Measurements from ENCODE around the gene KNDC1.

DNA sequence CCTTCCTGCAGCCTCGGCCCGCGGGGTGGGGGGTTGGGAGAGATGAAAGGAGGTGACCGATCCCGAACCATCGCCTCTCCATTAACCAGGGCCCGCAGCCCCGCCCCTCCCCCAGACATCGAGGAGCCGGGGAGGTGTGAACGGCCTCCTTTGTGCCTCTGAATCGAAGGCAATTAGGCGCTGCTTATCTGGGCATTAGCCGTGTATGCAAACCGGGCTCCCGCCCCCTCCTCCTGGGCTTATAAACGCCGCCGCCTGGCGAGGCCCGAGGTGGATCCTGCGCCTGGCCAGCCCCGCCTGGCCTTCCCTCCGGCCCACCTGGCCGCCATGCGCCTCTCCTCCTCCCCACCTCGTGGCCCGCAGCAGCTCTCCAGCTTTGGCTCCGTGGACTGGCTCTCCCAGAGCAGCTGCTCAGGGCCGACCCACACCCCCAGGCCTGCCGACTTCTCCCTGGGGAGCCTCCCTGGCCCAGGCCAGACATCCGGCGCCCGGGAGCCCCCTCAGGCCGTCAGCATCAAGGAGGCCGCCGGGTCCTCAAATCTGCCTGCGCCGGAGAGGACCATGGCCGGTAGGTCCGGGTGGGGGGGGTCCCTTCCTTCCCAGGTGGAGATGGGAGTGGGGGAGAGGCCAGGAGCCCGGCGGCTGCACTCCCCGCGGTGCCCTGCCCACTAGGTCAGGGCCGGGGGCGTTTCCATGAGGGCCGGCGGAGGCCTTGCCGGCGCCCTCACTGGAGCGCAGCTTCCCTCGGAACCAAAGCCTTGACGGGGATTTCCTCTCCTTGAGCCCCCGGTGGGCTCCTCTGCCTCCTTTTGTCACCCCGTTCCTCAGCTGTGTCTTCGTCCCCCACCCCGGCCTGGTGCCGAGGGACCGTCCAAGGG, 77.8 kb downstream of the KNDC1 start, which contains the start of gene VENTX:
- TF ChIP-seq, protein P1, sequence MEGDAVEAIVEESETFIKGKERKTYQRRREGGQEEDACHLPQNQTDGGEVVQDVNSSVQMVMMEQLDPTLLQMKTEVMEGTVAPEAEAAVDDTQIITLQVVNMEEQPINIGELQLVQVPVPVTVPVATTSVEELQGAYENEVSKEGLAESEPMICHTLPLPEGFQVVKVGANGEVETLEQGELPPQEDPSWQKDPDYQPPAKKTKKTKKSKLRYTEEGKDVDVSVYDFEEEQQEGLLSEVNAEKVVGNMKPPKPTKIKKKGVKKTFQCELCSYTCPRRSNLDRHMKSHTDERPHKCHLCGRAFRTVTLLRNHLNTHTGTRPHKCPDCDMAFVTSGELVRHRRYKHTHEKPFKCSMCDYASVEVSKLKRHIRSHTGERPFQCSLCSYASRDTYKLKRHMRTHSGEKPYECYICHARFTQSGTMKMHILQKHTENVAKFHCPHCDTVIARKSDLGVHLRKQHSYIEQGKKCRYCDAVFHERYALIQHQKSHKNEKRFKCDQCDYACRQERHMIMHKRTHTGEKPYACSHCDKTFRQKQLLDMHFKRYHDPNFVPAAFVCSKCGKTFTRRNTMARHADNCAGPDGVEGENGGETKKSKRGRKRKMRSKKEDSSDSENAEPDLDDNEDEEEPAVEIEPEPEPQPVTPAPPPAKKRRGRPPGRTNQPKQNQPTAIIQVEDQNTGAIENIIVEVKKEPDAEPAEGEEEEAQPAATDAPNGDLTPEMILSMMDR (conservative IDR thresholded peaks at IDR 0.05 in 1 of 2, IDR thresholded peaks at IDR 0.05 in 1 of 2; ENCODE audit: extremely low read depth in 1 of 2, insufficient read depth in 1 of 2, low read depth in 1 of 2, low read length in 2 of 2), result no peak
- no peak for TF ChIP-seq EZH2 (IDR thresholded peaks at IDR 0.05; ENCODE audit: borderline replicate concordance, low read length)
